Heart left ventricle (tissue), 16 donors: ENCODE measurements around the gene MSI2. TPM values are rescaled to one million over a fixed set of nuclear protein-coding genes. Genes with fewer than 3 reads are reported as not detected.

ENCODE experiments used
- ATAC-seq, 4 donors: fragments of 200-7000 bp; cut with Tn5 transposase; one replicate each; pipeline ENCODE4 v1.9.1; 2020 to 2022; ENCODE audit warnings: moderate library complexity in 4 of 4, mild to moderate bottlenecking in 3 of 4, moderate number of reproducible peaks in 1 of 4
- DNase-seq, 5 donors: peaks; one replicate each; pipeline ENCODE4 v3.0.0-alpha.2; 2020
- H3K27ac ChIP-seq, 12 donors: fragments of 200-600 bp; sonication (generic) in 4 of 12; one replicate each; pipeline versions ENCODE4 v1.5.0 to v1.8.0; 2016 to 2022; ENCODE audit warnings: mild to moderate bottlenecking in 2 of 12
- H3K27me3 ChIP-seq, 9 donors: fragments of 200-600 bp; sonication (generic) in 2 of 9; one replicate each; pipeline versions ENCODE4 v1.5.1 to v1.8.0; 2016 to 2022; ENCODE audit warnings: mild to moderate bottlenecking in 3 of 9
- H3K36me3 ChIP-seq, 9 donors: fragments of 200-600 bp; sonication (generic) in 2 of 9; one replicate each; pipeline versions ENCODE4 v1.5.0 to v1.8.0; 2018 to 2022; ENCODE audit warnings: mild to moderate bottlenecking in 2 of 9
- H3K4me1 ChIP-seq, 12 donors: fragments of 200-600 bp; sonication (generic) in 4 of 12; one replicate each; pipeline versions ENCODE4 v1.5.0 to v1.8.0; 2016 to 2022; ENCODE audit warnings: mild to moderate bottlenecking in 3 of 12
- H3K4me3 ChIP-seq, 12 donors: fragments of 200-600 bp; sonication (generic) in 4 of 12; one replicate each; pipeline versions ENCODE4 v1.5.0 to v1.8.0; 2017 to 2022; ENCODE audit warnings: mild to moderate bottlenecking in 9 of 12, moderate library complexity in 4 of 12
- H3K9me3 ChIP-seq, 12 donors: fragments of 200-600 bp; sonication (generic) in 4 of 12; one replicate each; pipeline versions ENCODE4 v1.5.0 to v1.8.0; 2016 to 2022; ENCODE audit warnings: mild to moderate bottlenecking in 1 of 12
- CTCF ChIP-seq, 12 donors: fragments of 200-600 bp; sonication (generic) in 4 of 12; IDR thresholded peaks; one replicate each; pipeline versions ENCODE4 v1.5.0 to v1.8.0; 2018 to 2022; ENCODE audit warnings: antibody characterized with exemption in 12 of 12, mild to moderate bottlenecking in 5 of 12
- POLR2A ChIP-seq, 2 donors: fragments of 450-650 bp; IDR thresholded peaks; one replicate each; pipeline ENCODE4 v1.6.1; 2017; ENCODE audit warnings: antibody characterized with exemption in 2 of 2, mild to moderate bottlenecking in 2 of 2, moderate library complexity in 2 of 2
- WGBS, 4 donors: extraction: QIAGEN DNeasy Blood & Tissue Kit in 2 of 4; methylation state at CpG; one replicate each; pipeline versions ENCODE4 v1.1.5 to v1.1.7; 2013 to 2018; 5-methylcytosine and 5-hydroxymethylcytosine counted together
- intact Hi-C, 10 donors: fragments of 100-400 bp; cut with DNase I; formaldehyde crosslinking; loops; one replicate each; pipeline versions ENCODE4 v1.11.1 to v1.14.2; 2022
- polyA plus RNA-seq, 2 donors: library from polyadenylated mRNA; stranded (reverse); fragments of 200-250 nt; gene quantifications; one replicate each; pipeline ENCODE4 v1.2.3, GENCODE V29; 2013
- total RNA-seq, 9 donors: library from RNA; depleted of rRNA in 2 of 9; stranded (reverse); fragments of >200 nt in 2 of 9; fragmentation: NEBNext Ultra II Directional in 3 of 9; extraction: Animal tissue kit (Norgen Biotek cat#: 25700) in 3 of 9; gene quantifications; one replicate each; pipeline versions ENCODE4 v1.1.0 to v1.2.4, GENCODE V29; 2016 to 2023
- donor health status: ischemic (EF 13 %, LVEDD 7.1; RV severe dilation, severe dysfunction).
- donor health status: healthy with polysubstance abuse.
- donor health status: DM: no; HTN: yes; CAD: no.
- donor health status: DM: no; HTN: no; CAD: no.
- donor health status: ischemic (EF 25% LVEDD 6.9; RV normal size, moderate dysfunction).
- donor health status: ischemic (EF 25% LVEDD 5.7; RV mildly dilated, moderate dysfunction).
- donor health status: healthy.
- donor health status: DM: yes; HTN: yes; CAD: no.
- donor health status: ischemic (EF 35%, LVEDD 5.7; RV mildly dilated, moderate dysfunction).
- donor health status: nonischemic (EF 11% LVEDD 7.7; RV severe dilation, severe dysfunction).
- donor health status: DM: yes; HTN: yes; CAD: no.
- donor health status: PGD.
- donor health status: ischemic (EF 29% LVEDD 5.4; RV normal size, mild dysfunction).
- donor health status: nonischemic (EF 23%, LVEDD 6.1; RV moderate dilation, normal function).

MSI2 gene
- total and polyA plus RNA-seq, 11 donors: 35.9 to 120 (median 104) TPM

- ATAC-seq (no peak), DNase-seq (no peak)
- WGBS, 4 donors: 86 to 90% (median 88%) methylated on average over 7 of the region's 7 CpGs
- no peak overlapping the region for H3K4me3 ChIP-seq
- H3K27ac ChIP-seq: no peak overlapping the region
- no peaks in the 10 kb centered on the region for H3K27me3 ChIP-seq
- peaks cover 0 to 44% (median 23%) of the 10 kb centered on the region in 12 donors for H3K4me1 ChIP-seq
- TF ChIP-seq CTCF (IDR thresholded peaks at IDR 0.05): no peak
- TF ChIP-seq POLR2A (IDR thresholded peaks at IDR 0.05): no peak
- H3K36me3 ChIP-seq: no peaks in the 10 kb centered on the region
- intact Hi-C loops: no loop called here
- H3K9me3 ChIP-seq: peaks cover 0 to 13% (median 7%) of the 10 kb centered on the region in 12 donors
Observed at GRCh38 chr17:57377094-57377493, 120.8 kb downstream of the MSI2 start.

- H3K36me3 ChIP-seq: no peaks in the 10 kb centered on the region
- 20 to 23% (median 20%) methylated on average over 13 of the region's 13 CpGs for WGBS, 4 donors
- peaks cover 0 to 52% (median 23%) of the 10 kb centered on the region in 12 donors for H3K4me1 ChIP-seq
- peaks cover 0 to 8% (median 0%) of the 10 kb centered on the region in 12 donors for H3K9me3 ChIP-seq
- peak in 2 of 5 donors; percentile 35 to 43 for DNase-seq
- no peak for TF ChIP-seq CTCF (IDR thresholded peaks at IDR 0.05)
- no peak for TF ChIP-seq POLR2A (IDR thresholded peaks at IDR 0.05)
- no peaks in the 10 kb centered on the region for H3K27me3 ChIP-seq
- H3K4me3 ChIP-seq: peak overlapping the region in 1 of 12 donors; percentile 22
- intact Hi-C loops: no loop called here
- peak overlapping the region in 11 of 12 donors; percentile 36 to 86 (median 75) for H3K27ac ChIP-seq
- peak; percentile 62 to 83 (median 82) for ATAC-seq
Observed at GRCh38 chr17:57379237-57379894, 123.0 kb downstream of the MSI2 start.

- Histone ChIP-seq H3K27me3 (no peaks in the 10 kb centered on the region), H3K4me3 (no peak overlapping the region), H3K27ac (peak overlapping the region in 11 of 12 donors; percentile 36 to 86 (median 75)), H3K9me3 (peaks cover 0 to 10% (median 0%) of the 10 kb centered on the region in 12 donors), H3K36me3 (no peaks in the 10 kb centered on the region), H3K4me1 (peaks cover 0 to 52% (median 23%) of the 10 kb centered on the region in 12 donors)
- DNase-seq: no peak
- intact Hi-C loops: no loop called here
- ATAC-seq: peak in 1 of 4 donors; percentile 15
- WGBS, 4 donors: 81 to 87% (median 85%) methylated on average over 12 of the region's 12 CpGs
- TF ChIP-seq CTCF (IDR thresholded peaks at IDR 0.05) (no peak), POLR2A (IDR thresholded peaks at IDR 0.05) (no peak)
Observed at GRCh38 chr17:57379895-57380434, 123.6 kb downstream of the MSI2 start.

GRCh38 chr17:57381498-57381897, 125.2 kb downstream of the MSI2 start:
- ATAC-seq (no peak), DNase-seq (no peak)
- peaks cover 0 to 10% (median 0%) of the 10 kb centered on the region in 12 donors for H3K9me3 ChIP-seq
- WGBS, 4 donors: 82 to 90% (median 88%) methylated on average over 4 of the region's 4 CpGs
- H3K4me3 ChIP-seq: no peak overlapping the region
- H3K27me3 ChIP-seq: no peaks in the 10 kb centered on the region
- peaks cover 0 to 43% (median 22%) of the 10 kb centered on the region in 12 donors for H3K4me1 ChIP-seq
- TF ChIP-seq POLR2A (IDR thresholded peaks at IDR 0.05): no peak
- no peak for TF ChIP-seq CTCF (IDR thresholded peaks at IDR 0.05)
- no peak overlapping the region for H3K27ac ChIP-seq
- no peaks in the 10 kb centered on the region for H3K36me3 ChIP-seq
- intact Hi-C loops: no loop called here
